Activated CD4-positive, CD25-positive, alpha-beta regulatory T cell treated with anti-CD3 and anti-CD28 coated beads, Interleukin-2, amount 50 U/mL, for 24 hours (primary cell): ENCODE results near the gene RFX2.
A peak's percentile ranks its signal among the peaks of the same experiment; 100 is the strongest.
"Not testable (repeated sequence)": the region's sequence is repeated elsewhere in the genome, so short reads cannot be mapped to it uniquely, and the experiment has no call there.

ENCODE experiments used
- ATAC-seq, 2 donors: fragments of 150-1000 bp; cut with Tn5 transposase; one replicate each; pipeline ENCODE4 v1.10.0; 2021; ENCODE audit warnings: mild to moderate bottlenecking in 1 of 2, moderate library complexity in 1 of 2

RFX2 gene

GRCh38 chr19:6073858-6074708 is 36.2 kb downstream of the RFX2 start:
- ATAC-seq = no peak

- ATAC-seq = not testable (repeated sequence)
Measured at GRCh38 chr19:6073233-6073632, 37.1 kb downstream of the RFX2 start.

- no peak for ATAC-seq
Measured at GRCh38 chr19:6071875-6072274, 38.4 kb downstream of the RFX2 start.

- no peak for ATAC-seq
Measured at GRCh38 chr19:6070720-6071485, 39.4 kb downstream of the RFX2 start.

- no peak for ATAC-seq
Measured at GRCh38 chr19:6070207-6070681, 40.1 kb downstream of the RFX2 start.

GRCh38 chr19:6069268-6069791 is 41.0 kb downstream of the RFX2 start:
- ATAC-seq = peak; percentile 15 to 41

GRCh38 chr19:6068711-6069110 is 41.6 kb downstream of the RFX2 start:
- no peak for ATAC-seq

GRCh38 chr19:6067975-6068374 is 42.3 kb downstream of the RFX2 start:
- no peak for ATAC-seq

GRCh38 chr19:6066661-6067646 is 43.3 kb downstream of the RFX2 start:
- ATAC-seq = no peak

GRCh38 chr19:6065685-6066374 is 44.5 kb downstream of the RFX2 start:
- peak; percentile 54 to 64 for ATAC-seq

- ATAC-seq = no peak
Measured at GRCh38 chr19:6064336-6065073, 45.8 kb downstream of the RFX2 start.

GRCh38 chr19:6063576-6064335 is 46.5 kb downstream of the RFX2 start:
- no peak for ATAC-seq

- no peak for ATAC-seq
Measured at GRCh38 chr19:6062961-6063575, 47.2 kb downstream of the RFX2 start.

GRCh38 chr19:6062274-6062673 is 48.0 kb downstream of the RFX2 start:
- peak; percentile 67 for ATAC-seq

GRCh38 chr19:6061376-6062130 is 48.7 kb downstream of the RFX2 start:
- ATAC-seq = no peak

- peak; percentile 69 to 73 for ATAC-seq
Measured at GRCh38 chr19:6060600-6061375, 49.5 kb downstream of the RFX2 start.

- ATAC-seq = no peak
Measured at GRCh38 chr19:6059988-6060599, 50.2 kb downstream of the RFX2 start.
